T-helper 22 cell (primary cell): ENCODE results near the gene PP2D1.
A peak's percentile ranks its signal among the peaks of the same experiment; 100 is the strongest.
"Not testable (repeated sequence)": the region's sequence is repeated elsewhere in the genome, so short reads cannot be mapped to it uniquely, and the experiment has no call there.

Experiments used
- DNase-seq: peaks from one replicate; pipeline ENCODE4 v3.0.0-alpha.2; 2020; ENCODE audit warnings: low read depth

The PP2D1 gene

GRCh38 chr3:19970327-19970726 is 41.7 kb downstream of the PP2D1 start:
- DNase-seq = no peak

GRCh38 chr3:19967812-19968211 is 44.3 kb downstream of the PP2D1 start:
- DNase-seq = no peak

DNA sequence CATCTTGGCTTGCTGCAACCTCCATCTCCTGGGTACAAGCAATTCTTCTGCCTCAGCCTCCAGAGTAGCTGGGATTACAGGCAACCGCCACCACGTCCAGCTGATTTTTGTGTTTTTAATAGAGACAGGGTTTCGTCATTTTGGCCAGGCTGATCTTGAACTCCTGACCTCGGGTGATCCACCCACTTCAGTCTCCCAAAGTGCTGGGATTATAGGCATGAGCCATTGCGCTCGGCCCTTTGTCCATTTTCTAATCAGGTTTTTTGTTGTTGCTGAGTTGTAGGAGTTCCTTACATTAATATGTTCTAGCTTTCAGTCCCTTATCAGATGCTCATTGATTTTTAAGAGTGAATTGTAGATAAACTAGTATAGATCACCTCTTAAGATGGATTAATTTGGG is 44.9 kb downstream of the PP2D1 start:
- no peak for DNase-seq

DNA sequence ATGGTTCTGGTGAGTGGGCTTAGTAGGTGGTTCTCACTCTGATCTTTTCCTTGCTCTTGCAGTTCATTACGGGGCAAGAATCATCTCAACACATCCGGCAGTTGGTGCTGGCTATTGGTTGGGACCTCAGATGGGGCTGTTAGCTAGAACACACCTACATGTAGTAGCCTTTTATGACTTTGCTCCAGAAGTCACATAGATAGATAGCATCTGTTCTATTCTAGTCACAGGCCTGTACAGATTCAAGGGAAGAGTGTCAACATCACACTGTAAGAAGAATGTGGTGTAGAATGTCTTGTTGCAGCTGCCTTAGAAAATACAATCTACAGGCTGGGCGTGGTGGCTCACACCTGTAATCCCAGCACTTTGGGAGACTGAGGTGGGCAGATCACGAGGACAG is 50.1 kb downstream of the PP2D1 start:
- no peak for DNase-seq

DNA sequence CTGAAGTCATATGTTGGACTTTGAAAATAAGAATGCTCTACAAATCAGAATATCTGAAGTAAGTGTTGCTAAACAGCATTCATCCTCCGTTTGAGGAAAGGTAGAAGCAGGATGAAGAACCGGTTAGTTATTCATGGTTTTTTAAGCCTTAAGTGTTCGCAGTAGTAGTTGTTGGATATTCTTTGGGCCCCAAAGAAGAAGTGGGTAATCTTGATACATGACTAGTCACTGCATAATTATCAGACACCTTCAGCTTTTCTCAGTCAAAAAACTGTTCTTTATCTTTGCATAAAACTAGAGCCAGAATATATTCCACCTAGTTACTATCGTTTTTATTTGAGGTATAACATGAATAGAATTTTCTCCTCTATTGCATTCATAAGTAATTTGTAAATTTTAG is 51.4 kb downstream of the PP2D1 start:
- no peak for DNase-seq

GRCh38 chr3:19959505-19959904 is 52.6 kb downstream of the PP2D1 start:
- DNase-seq = no peak

- DNase-seq = not testable (repeated sequence)
Measured at GRCh38 chr3:19957354-19957753, 54.7 kb downstream of the PP2D1 start.

- DNase-seq = no peak
Measured at GRCh38 chr3:19954676-19955075, 57.4 kb downstream of the PP2D1 start.

GRCh38 chr3:19950316-19950715 is 61.7 kb downstream of the PP2D1 start:
- no peak for DNase-seq

GRCh38 chr3:19948226-19948591 is 63.9 kb downstream of the PP2D1 start:
- DNase-seq = no peak

DNA sequence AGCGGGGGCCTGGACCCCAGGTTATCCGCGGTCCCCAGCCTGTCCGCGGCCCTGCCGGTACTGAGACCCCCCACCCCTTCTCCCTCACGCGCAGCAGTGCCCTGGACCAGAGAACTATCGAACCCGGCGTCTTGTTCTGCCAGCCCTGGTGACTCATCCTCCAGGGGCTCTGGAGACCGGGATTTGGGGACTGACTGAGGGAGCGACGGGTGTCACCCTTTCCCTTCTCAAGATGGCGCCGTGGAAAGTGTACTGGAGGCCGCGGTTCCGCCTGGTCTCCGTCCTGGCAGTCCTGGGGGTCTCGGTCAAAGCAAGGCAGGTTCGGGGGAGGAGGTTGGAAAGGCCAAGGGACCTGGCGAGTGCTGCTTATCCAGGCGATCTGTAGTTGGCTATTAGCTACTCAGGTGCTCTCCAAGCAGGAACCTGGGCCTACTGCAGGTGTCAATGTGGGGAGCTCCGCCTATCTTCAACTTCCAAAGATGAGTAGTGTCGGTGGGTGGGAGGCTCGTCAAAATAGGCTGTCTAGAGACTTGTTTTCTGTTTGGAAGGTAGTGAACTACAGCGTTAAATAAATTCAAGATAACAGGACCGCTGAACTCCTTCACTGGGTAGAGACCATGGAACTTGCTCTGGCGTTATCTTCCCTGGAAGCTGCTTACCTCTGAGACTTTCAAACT is 64.4 kb downstream of the PP2D1 start:
- peak; percentile 14 for DNase-seq

DNA sequence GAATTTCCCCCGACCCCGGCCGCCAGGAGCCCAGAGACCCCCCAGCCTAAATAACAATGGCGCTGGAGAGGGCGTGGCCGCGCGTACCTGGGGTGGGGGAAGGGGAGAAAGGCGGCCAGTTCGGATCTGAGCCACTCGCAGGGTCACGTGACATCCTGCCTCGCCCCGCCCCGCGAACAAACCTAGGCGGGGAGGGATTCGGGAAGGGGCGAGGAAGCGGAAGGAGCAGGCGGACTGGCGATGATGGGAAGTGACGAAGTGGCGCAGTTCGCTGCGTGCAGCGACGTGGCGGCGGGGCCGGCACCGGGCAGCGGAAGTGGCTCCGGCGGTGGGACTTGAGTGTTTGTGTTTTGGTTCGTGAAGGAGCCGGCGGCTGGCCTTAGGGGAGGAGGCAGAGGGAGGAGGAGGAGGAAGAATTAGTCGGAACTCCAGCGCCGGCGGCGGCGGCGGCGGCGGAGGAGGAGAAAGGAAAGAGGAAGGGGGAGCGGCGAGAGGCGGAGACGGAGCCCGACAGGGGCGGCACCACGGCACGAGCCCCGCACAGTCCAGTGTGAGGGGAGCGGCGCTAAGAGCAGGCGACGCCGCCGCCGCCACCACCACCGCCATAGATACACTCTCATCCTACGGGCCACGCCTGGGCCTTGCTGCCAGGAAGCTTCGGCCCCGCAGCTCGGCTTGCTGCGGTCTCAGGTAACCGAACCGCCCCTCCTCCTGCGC is 65.1 kb downstream of the PP2D1 start, which contains the start of gene RAB5A:
Gene RAB5A, plus strand, starts transcription at position 266 of the 717 bp plus-strand sequence. CDS start 3,802 bp downstream, outside the sequence.
- peak; percentile 94 for DNase-seq

DNA sequence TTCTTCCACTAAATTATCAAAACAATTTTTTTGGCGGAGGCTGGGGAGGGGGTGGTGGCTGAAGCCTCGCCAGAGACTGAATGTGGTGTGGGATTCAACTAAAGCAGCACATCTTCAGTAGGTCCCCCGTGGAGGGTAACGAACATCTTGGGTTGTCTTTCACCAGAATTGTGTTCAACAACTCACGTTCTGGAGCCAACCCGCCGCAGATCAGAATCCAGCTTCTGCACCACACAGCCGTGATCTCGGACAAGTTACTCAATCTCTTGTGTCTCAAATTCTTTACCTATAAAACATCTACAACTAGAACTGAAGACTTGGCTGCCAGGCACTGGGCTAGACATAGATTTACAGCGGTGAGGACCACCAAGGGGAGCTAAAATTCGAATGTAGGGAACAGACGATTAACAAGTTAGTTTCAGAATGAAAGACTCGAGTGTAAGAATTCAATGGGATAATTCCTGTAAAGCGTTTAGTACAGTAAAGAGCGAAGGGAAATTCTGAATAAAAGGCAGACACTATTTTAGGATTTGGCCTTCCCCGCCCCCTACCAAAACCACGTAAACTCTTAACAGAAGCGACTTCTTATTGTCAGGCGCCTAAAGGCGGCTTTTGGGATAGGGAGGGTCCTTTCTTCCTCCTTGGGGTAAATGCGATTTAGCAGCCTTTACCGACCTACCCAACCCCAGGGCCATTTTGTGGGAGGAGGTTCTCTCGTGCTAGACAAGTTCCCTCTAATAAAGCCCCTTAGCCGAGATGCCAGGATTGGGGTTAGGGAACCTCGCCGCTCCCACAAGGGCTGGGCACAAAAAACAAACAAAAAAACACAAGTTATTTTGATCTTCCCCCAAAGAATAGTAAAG is 65.9 kb downstream of the PP2D1 start:
- no peak for DNase-seq

- DNase-seq = no peak
Measured at GRCh38 chr3:19945534-19945933, 66.5 kb downstream of the PP2D1 start.

GRCh38 chr3:19940643-19941042 is 71.4 kb downstream of the PP2D1 start:
- no peak for DNase-seq

GRCh38 chr3:19938295-19938627 is 73.8 kb downstream of the PP2D1 start:
- no peak for DNase-seq

GRCh38 chr3:19937459-19938294 is 74.4 kb downstream of the PP2D1 start:
- no peak for DNase-seq
